Measurements from ENCODE around the gene PADI1.

DNA sequence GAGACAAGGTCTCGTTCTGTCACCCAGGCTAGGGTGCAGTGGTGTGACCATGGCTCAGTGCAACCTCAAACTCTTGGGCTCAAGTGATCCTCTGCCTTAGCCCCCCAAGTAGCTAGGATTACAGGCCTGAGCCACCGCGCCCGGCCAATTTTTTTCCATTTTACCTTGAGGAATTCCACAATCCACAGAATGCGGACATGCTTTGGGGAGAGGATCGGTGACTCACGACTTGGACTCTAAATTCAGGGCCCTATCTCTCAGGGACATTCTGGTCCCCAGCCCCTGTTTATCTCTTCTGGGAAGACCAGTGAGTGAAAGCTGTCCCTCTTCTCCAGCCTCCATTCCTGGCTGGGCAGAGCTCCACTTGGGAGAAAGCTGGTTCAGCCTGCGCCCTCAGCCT, 5.2 kb downstream of the PADI1 start:
- TF ChIP-seq, protein P1, sequence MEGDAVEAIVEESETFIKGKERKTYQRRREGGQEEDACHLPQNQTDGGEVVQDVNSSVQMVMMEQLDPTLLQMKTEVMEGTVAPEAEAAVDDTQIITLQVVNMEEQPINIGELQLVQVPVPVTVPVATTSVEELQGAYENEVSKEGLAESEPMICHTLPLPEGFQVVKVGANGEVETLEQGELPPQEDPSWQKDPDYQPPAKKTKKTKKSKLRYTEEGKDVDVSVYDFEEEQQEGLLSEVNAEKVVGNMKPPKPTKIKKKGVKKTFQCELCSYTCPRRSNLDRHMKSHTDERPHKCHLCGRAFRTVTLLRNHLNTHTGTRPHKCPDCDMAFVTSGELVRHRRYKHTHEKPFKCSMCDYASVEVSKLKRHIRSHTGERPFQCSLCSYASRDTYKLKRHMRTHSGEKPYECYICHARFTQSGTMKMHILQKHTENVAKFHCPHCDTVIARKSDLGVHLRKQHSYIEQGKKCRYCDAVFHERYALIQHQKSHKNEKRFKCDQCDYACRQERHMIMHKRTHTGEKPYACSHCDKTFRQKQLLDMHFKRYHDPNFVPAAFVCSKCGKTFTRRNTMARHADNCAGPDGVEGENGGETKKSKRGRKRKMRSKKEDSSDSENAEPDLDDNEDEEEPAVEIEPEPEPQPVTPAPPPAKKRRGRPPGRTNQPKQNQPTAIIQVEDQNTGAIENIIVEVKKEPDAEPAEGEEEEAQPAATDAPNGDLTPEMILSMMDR (IDR thresholded peaks at IDR 0.05; ENCODE audit: low read depth, low read length), result no peak
- TF ChIP-seq EZH2phosphoT487 (IDR thresholded peaks at IDR 0.05; ENCODE audit: low read depth), result no peak
